ENCODE results near the gene RAPGEF1.

The RAPGEF1 gene

GRCh38 chr9:131704988-131705387, 34.9 kb downstream of the RAPGEF1 start:
- no peak for DNase-seq

- no peak for DNase-seq
Measured at GRCh38 chr9:131704141-131704983, 35.5 kb downstream of the RAPGEF1 start.

GRCh38 chr9:131703697-131704096, 36.2 kb downstream of the RAPGEF1 start:
- DNase-seq = no peak

- no peak for DNase-seq
Measured at GRCh38 chr9:131702911-131703310, 37.0 kb downstream of the RAPGEF1 start.

- no peak for DNase-seq
Measured at GRCh38 chr9:131701789-131702337, 38.0 kb downstream of the RAPGEF1 start.

GRCh38 chr9:131701436-131701781, 38.5 kb downstream of the RAPGEF1 start:
- DNase-seq = no peak

GRCh38 chr9:131700765-131701435, 39.0 kb downstream of the RAPGEF1 start:
- no peak for DNase-seq

- no peak for DNase-seq
Measured at GRCh38 chr9:131700076-131700475, 39.8 kb downstream of the RAPGEF1 start.

- DNase-seq = peak; percentile 8
Measured at GRCh38 chr9:131698618-131698985, 41.3 kb downstream of the RAPGEF1 start.

GRCh38 chr9:131697908-131698617, 41.8 kb downstream of the RAPGEF1 start:
- no peak for DNase-seq

- DNase-seq = peak; percentile 49
Measured at GRCh38 chr9:131697097-131697496, 42.8 kb downstream of the RAPGEF1 start.

- no peak for DNase-seq
Measured at GRCh38 chr9:131695836-131696460, 43.9 kb downstream of the RAPGEF1 start.

- no peak for DNase-seq
Measured at GRCh38 chr9:131695366-131695765, 44.5 kb downstream of the RAPGEF1 start.

- no peak for DNase-seq
Measured at GRCh38 chr9:131693651-131694597, 46.0 kb downstream of the RAPGEF1 start.

GRCh38 chr9:131692612-131693562, 47.0 kb downstream of the RAPGEF1 start:
- no peak for DNase-seq

- DNase-seq = no peak
Measured at GRCh38 chr9:131691969-131692611, 47.8 kb downstream of the RAPGEF1 start.

GRCh38 chr9:131690941-131691573, 48.8 kb downstream of the RAPGEF1 start:
- DNase-seq = no peak

GRCh38 chr9:131690462-131690861, 49.4 kb downstream of the RAPGEF1 start:
- DNase-seq = no peak

- no peak for DNase-seq
Measured at GRCh38 chr9:131688377-131688776, 51.5 kb downstream of the RAPGEF1 start.

All from right kidney (tissue), 1 donor.